Ectodermal cell (in vitro differentiated cells): ENCODE results near the gene CSTF1.

Experiments
- H3K27ac ChIP-seq: 2 replicates; pipeline ENCODE4 v1.7.0; 2013; ENCODE audit warnings: mild to moderate bottlenecking, low read depth, low read length; ENCODE audit not compliant: insufficient read depth, poor library complexity, severe bottlenecking
- H3K27me3 ChIP-seq: 2 replicates; pipeline ENCODE4 v1.7.0; 2013; ENCODE audit warnings: mild to moderate bottlenecking, low read length; ENCODE audit not compliant: insufficient read depth, control insufficient read depth, poor library complexity, severe bottlenecking
- H3K36me3 ChIP-seq: one replicate; pipeline ENCODE4 v1.7.0; 2013; ENCODE audit warnings: low read length; ENCODE audit not compliant: control insufficient read depth, insufficient read depth
- H3K4me1 ChIP-seq: one replicate; pipeline ENCODE4 v1.7.0; 2013; ENCODE audit warnings: low read length; ENCODE audit not compliant: control insufficient read depth, insufficient read depth
- H3K4me3 ChIP-seq: 2 replicates; pipeline ENCODE4 v1.7.0; 2013; ENCODE audit warnings: low read depth, low read length, control low read depth; ENCODE audit not compliant: insufficient read depth
- H3K9me3 ChIP-seq: 2 replicates; pipeline ENCODE4 v1.7.0; 2013; ENCODE audit warnings: mild to moderate bottlenecking, low read length, moderate library complexity; ENCODE audit not compliant: control insufficient read depth
- WGBS, 2 experiments: methylation state at CpG; one replicate each; pipeline ENCODE4 v1.1.7; 2013; ENCODE audit warnings: missing lambda C conversion rate in 2 of 2; 5-methylcytosine and 5-hydroxymethylcytosine counted together

CSTF1 gene

DNA sequence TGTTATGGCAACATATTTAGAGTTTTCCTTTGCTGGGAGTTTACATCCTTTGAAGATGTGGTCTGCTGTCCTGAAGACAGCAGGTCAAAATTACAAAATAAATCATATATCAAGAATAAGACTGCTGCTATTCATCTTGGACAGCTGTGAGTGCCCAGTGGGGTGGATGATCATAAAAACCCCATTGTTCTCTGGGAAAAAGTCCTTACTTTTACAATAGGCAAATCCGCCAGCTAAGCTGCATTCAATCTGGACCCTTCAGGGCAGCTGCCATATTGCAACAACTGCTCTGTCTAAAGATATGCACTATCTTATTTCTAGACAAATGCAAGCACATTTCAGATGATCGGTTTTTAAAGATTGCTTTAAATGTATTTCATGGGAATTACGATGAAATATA is 39.0 kb downstream of the CSTF1 start:
- H3K27me3 ChIP-seq = no peaks in the 10 kb centered on the region
- H3K36me3 ChIP-seq = no peaks in the 10 kb centered on the region
- no peaks in the 10 kb centered on the region for H3K4me1 ChIP-seq
- H3K4me3 ChIP-seq = no peak overlapping the region
- H3K9me3 ChIP-seq = no peaks in the 10 kb centered on the region
- 86 to 97% methylated on average over 1 to 3 of the region's 3 CpGs for WGBS, 2 experiments
- H3K27ac ChIP-seq = no peak overlapping the region

DNA sequence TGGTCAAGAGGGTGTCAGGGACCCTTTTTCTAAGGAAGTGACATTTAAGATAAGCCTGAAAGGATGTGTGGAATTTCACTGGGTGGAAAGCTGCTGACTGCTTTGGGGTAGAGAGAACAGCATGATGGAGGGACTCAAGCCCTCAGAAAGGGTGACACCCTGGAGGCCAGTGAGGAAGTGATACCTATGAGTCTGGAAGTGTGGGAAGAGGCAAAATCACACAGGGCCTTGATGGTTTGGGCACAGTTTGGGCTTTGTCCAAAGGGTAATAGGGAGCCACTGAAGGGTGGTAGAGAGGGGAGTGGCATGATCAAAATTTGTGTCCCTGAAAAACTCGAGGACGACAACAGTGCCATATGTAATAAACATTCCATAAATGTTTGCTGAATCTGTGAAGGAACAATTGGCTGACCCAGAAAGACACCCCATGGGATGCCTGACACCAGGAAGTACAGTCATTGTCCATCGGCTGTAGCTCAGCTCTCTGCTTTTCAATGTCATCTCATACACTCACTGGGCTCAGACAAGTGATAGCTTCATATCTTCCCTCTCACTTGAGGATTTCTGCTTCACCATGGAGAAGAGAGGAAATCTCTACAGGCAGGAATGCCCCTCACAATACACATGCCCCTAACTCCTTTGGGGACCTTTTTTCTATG is 40.9 kb downstream of the CSTF1 start:
- Histone ChIP-seq H3K4me1 (no peaks in the 10 kb centered on the region), H3K27me3 (no peaks in the 10 kb centered on the region), H3K36me3 (no peaks in the 10 kb centered on the region), H3K4me3 (no peak overlapping the region), H3K27ac (no peak overlapping the region), H3K9me3 (no peaks in the 10 kb centered on the region)
- WGBS, 2 experiments = 91 to 92% methylated on average over 3 of the region's 3 CpGs

DNA sequence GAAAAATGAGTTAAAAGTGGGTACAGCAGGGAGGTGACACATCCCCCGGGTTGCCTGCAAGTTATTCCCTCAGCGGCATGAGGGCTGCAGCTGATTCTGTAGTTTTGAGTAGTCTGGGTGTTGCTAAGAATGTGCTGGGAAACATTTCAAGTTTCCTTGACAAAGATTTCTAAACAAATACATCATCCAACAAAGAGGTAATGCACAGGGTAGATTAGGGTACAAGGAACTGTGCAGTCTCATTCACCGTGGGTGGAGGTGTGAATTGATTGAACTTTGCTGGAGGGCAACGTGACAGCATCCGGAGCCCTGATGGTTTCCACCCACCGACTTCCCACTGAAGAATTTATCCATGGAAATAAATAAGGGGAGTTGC is 41.4 kb downstream of the CSTF1 start:
- Histone ChIP-seq H3K9me3 (no peaks in the 10 kb centered on the region), H3K27me3 (no peaks in the 10 kb centered on the region), H3K4me3 (no peak overlapping the region), H3K4me1 (no peaks in the 10 kb centered on the region), H3K27ac (no peak overlapping the region), H3K36me3 (no peaks in the 10 kb centered on the region)
- 96 to 97% methylated on average over 6 of the region's 6 CpGs for WGBS, 2 experiments

DNA sequence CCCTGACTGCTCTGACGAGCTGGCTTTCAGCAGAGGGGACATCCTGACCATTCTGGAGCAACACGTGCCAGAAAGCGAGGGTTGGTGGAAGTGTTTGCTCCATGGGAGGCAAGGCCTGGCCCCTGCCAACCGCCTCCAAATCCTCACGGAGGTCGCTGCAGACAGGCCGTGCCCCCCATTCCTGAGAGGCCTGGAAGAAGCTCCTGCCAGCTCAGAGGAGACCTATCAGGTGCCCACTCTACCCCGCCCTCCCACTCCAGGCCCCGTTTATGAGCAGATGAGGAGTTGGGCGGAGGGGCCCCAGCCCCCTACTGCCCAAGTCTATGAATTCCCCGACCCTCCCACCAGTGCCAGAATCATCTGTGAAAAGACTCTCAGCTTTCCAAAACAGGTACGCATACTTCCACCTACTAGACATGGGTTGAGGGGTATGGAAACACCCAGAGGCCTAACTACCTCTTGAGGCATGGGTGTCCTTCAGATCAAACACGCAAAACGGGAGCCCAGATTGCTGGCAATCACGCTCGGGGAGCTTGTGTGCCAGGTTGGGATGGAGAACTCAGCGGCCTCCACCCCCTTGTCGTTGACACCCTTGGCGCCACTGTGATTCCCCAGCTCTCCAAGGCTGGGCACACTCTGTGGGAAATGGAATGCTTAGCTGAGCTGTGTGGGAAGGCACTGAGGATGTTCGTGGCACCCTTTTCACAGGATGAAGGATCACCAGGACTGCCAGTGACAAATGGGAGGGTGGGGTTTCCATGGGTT is 44.9 kb downstream of the CSTF1 start:
- Histone ChIP-seq H3K4me1 (no peaks in the 10 kb centered on the region), H3K4me3 (no peak overlapping the region), H3K27me3 (no peaks in the 10 kb centered on the region), H3K36me3 (no peaks in the 10 kb centered on the region), H3K9me3 (no peaks in the 10 kb centered on the region), H3K27ac (no peak overlapping the region)
- 89 to 92% methylated on average over 20 of the region's 20 CpGs for WGBS, 2 experiments

DNA sequence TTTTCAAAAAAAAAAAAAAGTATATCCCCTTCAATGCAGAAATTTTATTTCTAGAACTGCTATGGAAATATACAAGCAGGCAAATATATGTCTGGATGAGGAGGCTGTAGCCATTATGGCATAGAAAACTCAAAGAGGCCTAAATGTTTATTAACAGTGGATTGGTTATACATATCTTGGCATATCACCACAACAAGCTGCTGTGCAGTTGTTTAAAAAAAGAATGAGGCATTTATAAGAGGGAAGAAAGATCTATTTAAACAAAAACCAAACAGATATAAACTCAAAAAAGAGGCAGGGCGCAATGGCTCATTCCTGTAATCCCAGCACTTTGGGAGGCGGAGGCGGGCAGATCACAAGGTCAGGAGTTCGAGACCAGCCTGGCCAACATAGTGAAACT is 45.8 kb downstream of the CSTF1 start:
- Histone ChIP-seq H3K27me3 (no peaks in the 10 kb centered on the region), H3K4me1 (no peaks in the 10 kb centered on the region), H3K27ac (no peak overlapping the region), H3K36me3 (no peaks in the 10 kb centered on the region), H3K9me3 (no peaks in the 10 kb centered on the region), H3K4me3 (no peak overlapping the region)
- 88 to 97% methylated on average over 4 of the region's 4 CpGs for WGBS, 2 experiments

DNA sequence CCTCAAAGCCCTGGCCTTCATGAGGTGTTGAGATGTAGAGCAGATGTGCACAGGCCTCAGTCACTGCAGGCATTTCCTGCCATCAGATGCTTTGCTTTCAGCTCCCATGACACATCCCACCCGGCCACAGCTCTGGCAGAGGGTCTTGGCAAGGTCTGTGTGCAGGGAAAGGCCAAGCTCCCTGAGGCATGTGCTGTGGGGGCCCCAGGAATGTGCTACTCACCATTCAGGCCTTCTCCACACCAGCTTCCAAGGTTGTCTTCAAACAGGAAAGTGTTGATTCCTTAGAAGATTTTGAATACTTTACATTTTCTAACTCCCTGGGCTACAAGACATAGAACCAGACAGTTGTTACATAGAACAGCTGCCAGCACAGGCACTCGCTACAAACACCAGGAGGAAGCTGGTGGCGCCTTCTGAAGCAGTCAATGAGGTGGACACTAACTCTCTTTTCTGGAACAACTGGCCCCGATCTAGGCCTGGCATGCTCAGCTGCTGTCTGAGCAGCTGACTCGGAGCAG is 47.4 kb downstream of the CSTF1 start:
- Histone ChIP-seq H3K4me3 (no peak overlapping the region), H3K27me3 (no peaks in the 10 kb centered on the region), H3K36me3 (no peaks in the 10 kb centered on the region), H3K27ac (no peak overlapping the region), H3K9me3 (no peaks in the 10 kb centered on the region), H3K4me1 (no peaks in the 10 kb centered on the region)
- 86 to 88% methylated on average over 5 of the region's 5 CpGs for WGBS, 2 experiments

DNA sequence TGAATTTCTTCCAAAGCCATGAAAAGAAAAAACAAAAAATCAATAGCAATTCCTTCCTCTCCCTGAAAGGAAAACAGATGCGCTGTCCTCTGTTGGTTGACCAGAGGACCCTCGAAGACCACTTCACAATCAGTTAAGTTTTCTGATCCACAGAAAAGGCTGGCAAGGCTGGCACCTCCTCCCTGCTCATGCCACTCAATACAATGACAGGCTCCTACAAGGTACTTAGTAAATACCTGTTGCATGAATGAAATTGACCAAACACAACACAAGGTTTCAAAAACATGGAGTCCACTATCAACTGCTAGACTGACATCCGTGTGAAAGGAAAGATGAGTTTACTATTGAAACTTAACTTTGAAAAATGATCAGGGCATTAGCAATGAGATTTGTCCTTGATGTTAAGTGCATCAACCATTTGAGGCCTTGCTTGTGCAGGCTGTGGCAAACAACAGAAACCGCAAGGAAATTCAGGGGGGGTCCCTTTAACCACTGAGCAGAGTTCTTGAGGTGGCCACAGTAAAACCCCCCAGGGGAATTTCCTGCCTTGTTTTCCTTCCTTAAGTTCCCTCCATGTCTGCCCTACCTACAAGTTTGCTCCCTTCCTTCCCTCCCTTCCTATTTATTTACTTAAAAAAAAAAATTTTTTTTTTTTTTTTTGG is 48.0 kb downstream of the CSTF1 start:
- Histone ChIP-seq H3K9me3 (no peaks in the 10 kb centered on the region), H3K27ac (no peak overlapping the region), H3K4me3 (no peak overlapping the region), H3K27me3 (no peaks in the 10 kb centered on the region), H3K36me3 (no peaks in the 10 kb centered on the region), H3K4me1 (no peaks in the 10 kb centered on the region)
- WGBS, 2 experiments = 92 to 96% methylated on average over 4 of the region's 4 CpGs

DNA sequence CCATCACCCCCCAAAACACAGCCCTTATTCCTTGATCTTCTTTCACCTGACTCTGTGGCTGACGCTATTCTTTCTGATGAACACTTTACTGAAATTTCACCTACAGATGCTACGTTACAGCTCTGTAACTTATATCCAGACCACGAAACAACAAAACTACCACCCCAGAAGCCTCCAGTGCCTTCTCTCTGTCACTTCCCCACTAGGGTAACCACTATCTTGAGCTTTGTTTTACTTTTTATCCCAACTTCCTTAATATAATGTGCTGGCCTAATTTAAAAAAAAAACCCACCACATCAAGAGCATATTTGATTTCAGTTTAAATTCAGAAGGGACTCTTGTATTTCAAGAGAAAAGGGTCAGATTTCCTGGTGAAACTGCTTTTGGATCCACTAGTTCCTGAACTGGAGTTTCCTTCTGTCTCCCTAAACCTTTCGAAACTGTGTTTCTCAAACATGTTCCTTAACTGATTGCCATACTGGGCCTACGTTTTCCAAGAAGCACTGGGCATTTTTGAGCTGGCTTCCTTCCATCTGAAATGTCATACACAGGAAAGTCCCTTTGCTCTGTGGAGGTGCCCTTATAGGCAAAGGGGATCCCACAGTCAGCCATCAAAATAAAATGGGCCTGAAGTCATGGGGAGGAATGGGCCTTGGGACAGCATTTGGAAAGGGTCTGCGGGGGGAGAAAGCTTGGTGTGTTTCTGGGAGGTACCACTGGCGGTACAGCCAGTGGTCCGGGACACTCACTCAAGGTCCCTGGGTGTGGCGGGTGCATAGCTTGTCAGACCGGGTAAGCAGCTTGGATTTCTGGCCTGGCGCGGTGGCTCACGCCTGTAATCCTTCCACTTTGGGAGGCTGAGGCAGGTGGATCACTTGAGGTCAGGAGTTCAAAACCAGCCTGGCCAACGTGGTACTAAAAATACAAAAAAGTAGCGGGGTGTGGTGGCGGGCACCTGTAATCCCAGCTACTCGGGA is 50.2 kb downstream of the CSTF1 start:
- H3K4me1 ChIP-seq = no peaks in the 10 kb centered on the region
- H3K9me3 ChIP-seq = no peaks in the 10 kb centered on the region
- 90 to 94% methylated on average over 17 of the region's 17 CpGs for WGBS, 2 experiments
- H3K27ac ChIP-seq = no peak overlapping the region
- H3K27me3 ChIP-seq = no peaks in the 10 kb centered on the region
- no peak overlapping the region for H3K4me3 ChIP-seq
- no peaks in the 10 kb centered on the region for H3K36me3 ChIP-seq

DNA sequence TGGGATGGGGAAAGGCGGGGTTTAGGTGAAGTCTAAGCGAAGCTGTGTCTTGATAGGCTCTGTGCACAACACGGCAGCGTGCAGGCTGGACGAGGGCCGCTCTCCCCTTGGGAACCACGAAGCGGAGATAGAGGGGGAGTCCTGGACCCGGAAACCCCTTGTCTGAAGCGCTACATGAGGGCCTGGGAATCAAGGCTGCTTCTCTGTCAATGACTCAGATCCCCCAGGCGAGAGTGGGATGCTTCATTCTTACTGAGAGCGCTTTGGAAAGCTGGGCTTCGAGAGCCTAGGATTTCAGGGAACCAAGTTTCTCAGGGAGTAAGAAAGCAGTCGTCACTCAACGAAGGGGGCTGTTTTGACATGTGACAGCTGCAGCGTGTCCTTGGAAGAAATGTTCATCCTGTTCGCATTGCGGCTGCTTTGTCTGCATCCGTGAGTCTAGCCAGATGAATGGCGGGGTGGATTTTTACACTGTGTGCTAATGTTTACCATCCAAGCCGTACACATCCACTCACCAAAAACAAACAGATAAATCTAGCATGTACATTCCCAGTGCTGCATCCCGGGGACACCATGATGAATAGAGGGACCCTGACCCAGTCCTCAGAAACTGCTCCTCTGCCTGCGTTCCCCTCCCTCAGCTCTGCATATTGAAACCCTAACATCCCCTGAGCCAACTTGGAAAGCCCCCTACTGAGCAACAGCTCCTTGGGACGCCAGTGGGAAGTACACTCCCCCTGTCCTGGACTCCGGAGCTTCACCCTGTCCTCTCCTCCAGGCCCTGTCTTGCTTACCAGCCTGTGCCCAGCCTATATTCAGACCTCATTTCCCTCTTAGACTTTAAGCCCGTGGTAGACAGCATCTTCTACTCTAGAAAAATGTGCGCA is 51.5 kb downstream of the CSTF1 start:
- no peaks in the 10 kb centered on the region for H3K27me3 ChIP-seq
- WGBS, 2 experiments = 85 to 86% methylated on average over 27 of the region's 27 CpGs
- no peak overlapping the region for H3K27ac ChIP-seq
- no peaks in the 10 kb centered on the region for H3K4me1 ChIP-seq
- H3K4me3 ChIP-seq = no peak overlapping the region
- no peaks in the 10 kb centered on the region for H3K9me3 ChIP-seq
- H3K36me3 ChIP-seq = no peaks in the 10 kb centered on the region
